ENCODE measurements around the gene SPTBN4.
"Not testable (repeated sequence)": the region's sequence is repeated elsewhere in the genome, so short reads cannot be mapped to it uniquely, and the experiment has no call there.

Gene SPTBN4

GRCh38 chr19:40464059-40465024 is 2.5 kb upstream of the SPTBN4 start:
- peak; percentile 41 for DNase-seq (ENCODE audit: low read depth, low spot score)

- DNase-seq (ENCODE audit: low read depth, low spot score) = no peak
Observed at GRCh38 chr19:40465025-40465556, 1.7 kb upstream of the SPTBN4 start.

GRCh38 chr19:40465557-40466218 is 1.1 kb upstream of the SPTBN4 start, which contains the start of gene BLVRB:
BLVRB (minus strand) TSS chr19:40465745; CDS start chr19:40465688, 57 bp downstream.
- DNase-seq (ENCODE audit: low read depth, low spot score) = peak; percentile 97

- no peak for DNase-seq (ENCODE audit: low read depth, low spot score)
Observed at GRCh38 chr19:40466219-40466984, 399 bp upstream of the SPTBN4 start.

- no peak for DNase-seq (ENCODE audit: low read depth, low spot score)
Observed at GRCh38 chr19:40469011-40469410, 2.2 kb downstream of the SPTBN4 start.

GRCh38 chr19:40471111-40471510 is 4.3 kb downstream of the SPTBN4 start:
- DNase-seq (ENCODE audit: low read depth, low spot score) = no peak

GRCh38 chr19:40472516-40472915 is 5.7 kb downstream of the SPTBN4 start:
- DNase-seq (ENCODE audit: low read depth, low spot score) = no peak

GRCh38 chr19:40474737-40475136 is 7.9 kb downstream of the SPTBN4 start:
- no peak for DNase-seq (ENCODE audit: low read depth, low spot score)

- not testable (repeated sequence) for DNase-seq (ENCODE audit: low read depth, low spot score)
Observed at GRCh38 chr19:40475878-40476644, 9.3 kb downstream of the SPTBN4 start.

GRCh38 chr19:40486017-40486416 is 19.2 kb downstream of the SPTBN4 start:
- DNase-seq (ENCODE audit: low read depth, low spot score) = no peak

- DNase-seq (ENCODE audit: low read depth, low spot score) = no peak
Observed at GRCh38 chr19:40489882-40490230, 23.1 kb downstream of the SPTBN4 start.

- no peak for DNase-seq (ENCODE audit: low read depth, low spot score)
Observed at GRCh38 chr19:40492274-40492673, 25.5 kb downstream of the SPTBN4 start.

GRCh38 chr19:40493778-40494177 is 27.0 kb downstream of the SPTBN4 start:
- no peak for DNase-seq (ENCODE audit: low read depth, low spot score)

GRCh38 chr19:40494191-40494838 is 27.5 kb downstream of the SPTBN4 start:
- no peak for DNase-seq (ENCODE audit: low read depth, low spot score)

GRCh38 chr19:40497214-40497613 is 30.4 kb downstream of the SPTBN4 start:
- no peak for DNase-seq (ENCODE audit: low read depth, low spot score)

GRCh38 chr19:40499320-40499719 is 32.5 kb downstream of the SPTBN4 start:
- no peak for DNase-seq (ENCODE audit: low read depth, low spot score)

GRCh38 chr19:40500678-40501530 is 34.1 kb downstream of the SPTBN4 start:
- DNase-seq (ENCODE audit: low read depth, low spot score) = not testable (repeated sequence)

- DNase-seq (ENCODE audit: low read depth, low spot score) = no peak
Observed at GRCh38 chr19:40501599-40501998, 34.8 kb downstream of the SPTBN4 start.

- no peak for DNase-seq (ENCODE audit: low read depth, low spot score)
Observed at GRCh38 chr19:40502081-40502480, 35.3 kb downstream of the SPTBN4 start.
